GM12875 (cell line): ENCODE results near the gene USP48.

Source experiments
- H3K4me3 ChIP-seq: one replicate; pipeline ENCODE4 v1.5.1; 2011; ENCODE audit warnings: low read depth, low read length, control low read depth
- CTCF ChIP-seq: IDR thresholded peaks from 2 replicates; pipeline ENCODE4 v1.5.1; 2011; ENCODE audit warnings: low read depth, mild to moderate bottlenecking, control low read depth, inconsistent platforms, low read length, moderate library complexity, borderline replicate concordance; ENCODE audit not compliant: insufficient read depth

Gene USP48

DNA sequence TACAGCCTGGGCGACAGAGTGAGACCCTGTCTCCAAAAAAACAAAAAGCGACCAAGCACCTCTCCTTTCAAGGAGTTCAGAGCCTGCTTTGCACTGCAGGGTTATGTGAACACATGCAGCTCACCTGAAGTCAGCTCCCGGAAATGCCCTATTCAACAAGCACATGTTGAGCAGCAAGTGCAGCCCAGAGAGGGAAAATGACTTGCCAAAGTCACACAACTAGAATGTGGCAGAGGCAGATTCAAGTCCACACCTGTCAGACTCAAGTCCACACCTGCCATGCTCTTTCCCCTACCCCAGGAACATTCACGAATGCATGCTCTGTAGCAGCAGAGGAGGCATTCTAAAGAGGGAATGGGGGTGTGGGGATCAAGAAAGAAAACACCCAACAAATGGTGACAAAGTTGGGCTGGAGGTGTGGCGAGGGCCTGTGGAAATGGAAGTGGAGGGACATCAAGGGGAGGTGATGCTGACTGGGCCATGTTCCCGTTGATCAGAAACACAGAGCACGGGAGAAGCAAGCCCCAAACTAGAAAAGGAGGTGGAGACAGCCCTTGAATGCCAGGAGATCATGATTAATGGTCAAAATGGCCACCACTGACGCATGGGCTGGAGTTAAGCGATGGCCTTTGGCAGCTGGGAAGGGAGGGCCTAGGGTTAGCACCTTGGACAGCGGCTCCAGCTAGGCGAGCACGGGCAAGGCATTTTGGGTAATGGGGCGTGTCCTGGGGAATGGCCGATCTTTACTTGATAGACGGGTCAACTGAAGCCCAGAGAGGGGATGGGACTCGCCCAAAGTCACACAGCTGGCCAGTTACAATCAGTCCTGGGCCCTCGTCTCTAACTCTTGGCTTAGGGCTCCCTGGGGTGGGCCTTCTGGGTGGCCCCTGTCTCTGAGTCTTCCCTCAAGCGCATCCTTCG lies 135.3 kb downstream of the USP48 start:
- no peak for TF ChIP-seq CTCF

GRCh38 chr1:21645550-21645949 lies 137.4 kb downstream of the USP48 start:
- H3K4me3 ChIP-seq = no peak overlapping the region
- no peak for TF ChIP-seq CTCF

More for the DNA sequence above, 135.3 kb downstream of the USP48 start:
- H3K4me3 ChIP-seq = no peak overlapping the region

DNA sequence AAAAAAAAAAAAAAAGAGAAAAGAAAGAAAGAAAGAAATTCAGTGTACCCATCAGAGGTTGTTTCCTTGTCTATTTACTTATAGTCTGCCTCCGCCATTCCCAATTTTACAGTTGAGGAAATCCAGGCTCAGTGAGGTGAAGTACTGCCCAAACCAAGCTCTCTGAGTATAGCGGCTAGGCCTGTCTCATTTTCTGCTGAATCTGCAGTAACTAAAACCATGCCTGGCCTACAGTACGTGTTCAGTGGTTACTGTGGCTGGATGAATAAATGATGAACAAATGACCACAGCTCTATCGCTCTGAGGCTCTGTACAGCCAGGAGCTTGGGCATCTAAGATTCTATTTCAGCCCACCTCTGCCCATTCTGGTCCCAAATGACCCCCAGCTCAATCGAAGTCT lies 138.0 kb downstream of the USP48 start:
- no peak overlapping the region for H3K4me3 ChIP-seq
- no peak for TF ChIP-seq CTCF

DNA sequence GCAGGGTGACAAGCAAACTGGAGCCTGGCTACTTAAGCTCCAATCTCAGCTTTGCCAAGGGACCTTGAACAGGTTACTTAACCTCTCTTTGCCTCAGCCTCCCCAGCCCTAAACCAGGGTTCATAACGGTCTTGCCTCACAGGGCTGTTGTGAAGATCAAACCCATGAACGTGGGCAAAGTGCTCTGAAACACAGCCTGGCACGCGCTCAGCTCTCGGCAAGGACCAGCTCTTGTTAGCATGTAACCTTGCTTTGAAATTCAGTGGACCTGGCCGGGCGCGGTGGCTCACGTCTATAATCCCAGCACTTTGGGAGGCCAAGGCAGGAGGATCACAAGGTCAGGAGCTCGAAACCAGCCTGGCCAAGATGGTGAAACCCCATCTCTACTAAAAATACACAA lies 138.6 kb downstream of the USP48 start:
- H3K4me3 ChIP-seq = no peak overlapping the region
- no peak for TF ChIP-seq CTCF

GRCh38 chr1:21643624-21644023 lies 139.3 kb downstream of the USP48 start:
- no peak overlapping the region for H3K4me3 ChIP-seq
- no peak for TF ChIP-seq CTCF

GRCh38 chr1:21641967-21642739 lies 140.8 kb downstream of the USP48 start:
- no peak for TF ChIP-seq CTCF

GRCh38 chr1:21641537-21641936 lies 141.4 kb downstream of the USP48 start:
- TF ChIP-seq CTCF = no peak

More at GRCh38 chr1:21641967-21642739, 140.8 kb downstream of the USP48 start:
- H3K4me3 ChIP-seq = no peak overlapping the region

More at GRCh38 chr1:21641537-21641936, 141.4 kb downstream of the USP48 start:
- H3K4me3 ChIP-seq = no peak overlapping the region
